ENCODE data around the gene CST7.

CST7 gene

DNA sequence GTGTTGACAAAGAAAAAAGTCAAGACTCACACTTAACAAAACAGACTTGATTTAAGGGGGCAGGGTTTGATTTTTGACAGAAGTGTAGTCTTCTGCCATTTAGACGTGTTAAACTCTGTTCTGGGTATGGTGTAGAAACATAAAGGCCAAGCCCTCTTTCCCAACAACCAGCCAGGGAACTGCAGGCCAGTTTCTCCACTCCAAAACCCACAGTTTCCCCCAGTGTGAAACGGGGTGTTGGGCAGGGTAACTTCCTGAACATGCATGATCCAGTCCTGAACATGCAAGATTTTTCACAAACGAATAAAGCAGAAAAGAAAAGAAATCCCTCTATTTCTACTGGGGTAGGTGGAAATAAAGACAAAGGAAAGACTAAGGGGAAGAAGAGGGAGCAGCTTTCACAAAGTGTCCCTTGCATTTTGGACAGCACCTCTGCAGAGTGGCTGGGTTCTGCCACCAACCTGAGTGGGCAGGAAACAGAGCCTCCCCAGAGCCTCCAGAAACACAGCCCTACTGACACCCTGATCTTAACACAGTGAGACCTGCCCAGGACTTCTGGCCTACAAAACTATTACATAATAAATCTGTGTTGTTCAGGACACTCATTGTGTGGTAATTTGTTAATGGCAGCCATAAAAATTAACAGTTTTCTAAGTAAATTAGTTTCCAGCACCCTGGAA is 36.0 kb downstream of the CST7 start:
- in situ Hi-C loops (cut with HindIII; ENCODE audit: low pct_ligation_motif_present, low sequenced_read_pairs) = no loop called here
- TF ChIP-seq, protein P1, sequence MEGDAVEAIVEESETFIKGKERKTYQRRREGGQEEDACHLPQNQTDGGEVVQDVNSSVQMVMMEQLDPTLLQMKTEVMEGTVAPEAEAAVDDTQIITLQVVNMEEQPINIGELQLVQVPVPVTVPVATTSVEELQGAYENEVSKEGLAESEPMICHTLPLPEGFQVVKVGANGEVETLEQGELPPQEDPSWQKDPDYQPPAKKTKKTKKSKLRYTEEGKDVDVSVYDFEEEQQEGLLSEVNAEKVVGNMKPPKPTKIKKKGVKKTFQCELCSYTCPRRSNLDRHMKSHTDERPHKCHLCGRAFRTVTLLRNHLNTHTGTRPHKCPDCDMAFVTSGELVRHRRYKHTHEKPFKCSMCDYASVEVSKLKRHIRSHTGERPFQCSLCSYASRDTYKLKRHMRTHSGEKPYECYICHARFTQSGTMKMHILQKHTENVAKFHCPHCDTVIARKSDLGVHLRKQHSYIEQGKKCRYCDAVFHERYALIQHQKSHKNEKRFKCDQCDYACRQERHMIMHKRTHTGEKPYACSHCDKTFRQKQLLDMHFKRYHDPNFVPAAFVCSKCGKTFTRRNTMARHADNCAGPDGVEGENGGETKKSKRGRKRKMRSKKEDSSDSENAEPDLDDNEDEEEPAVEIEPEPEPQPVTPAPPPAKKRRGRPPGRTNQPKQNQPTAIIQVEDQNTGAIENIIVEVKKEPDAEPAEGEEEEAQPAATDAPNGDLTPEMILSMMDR (IDR thresholded peaks at IDR 0.05; ENCODE audit: low read depth, low read length, missing control alignments) = no peak
- Histone ChIP-seq H3K4me3 (ENCODE audit: low read depth, low read length) (no peak overlapping the region), H3K27ac (no peak overlapping the region), H3K27me3 (replicated peaks) (no peaks in the 10 kb centered on the region), H3K36me3 (replicated peaks) (peaks cover 15% of the 10 kb centered on the region)
- DNase-seq = no peak

DNA sequence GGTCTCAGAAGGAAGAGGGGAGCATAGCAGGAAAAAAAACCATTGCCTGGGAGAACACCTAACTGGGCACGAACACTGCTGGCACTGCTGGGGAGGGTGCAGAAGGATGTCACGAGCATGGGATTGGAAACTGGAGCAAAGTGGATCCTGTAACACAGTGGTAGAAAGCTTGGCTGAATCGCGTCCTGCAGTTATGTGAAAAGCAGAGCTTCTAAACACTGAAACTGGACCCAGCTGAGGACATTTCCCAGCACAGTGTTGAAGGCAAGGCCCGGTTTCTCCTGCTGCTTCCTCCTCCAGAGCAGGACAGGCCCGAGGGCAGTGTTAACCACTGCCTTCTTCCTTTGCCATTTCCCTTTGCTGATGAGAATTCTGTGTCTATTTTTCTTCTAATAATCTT is 36.7 kb downstream of the CST7 start:
- no peak overlapping the region for H3K27ac ChIP-seq
- no peak for DNase-seq
- TF ChIP-seq, protein P1 (IDR thresholded peaks at IDR 0.05; ENCODE audit: low read depth, low read length, missing control alignments) = no peak
- no peaks in the 10 kb centered on the region for H3K27me3 ChIP-seq (replicated peaks)
- H3K4me3 ChIP-seq (ENCODE audit: low read depth, low read length) = no peak overlapping the region
- peaks cover 8% of the 10 kb centered on the region for H3K36me3 ChIP-seq (replicated peaks)
- in situ Hi-C loops (cut with HindIII; ENCODE audit: low pct_ligation_motif_present, low sequenced_read_pairs) = no loop called here

DNA sequence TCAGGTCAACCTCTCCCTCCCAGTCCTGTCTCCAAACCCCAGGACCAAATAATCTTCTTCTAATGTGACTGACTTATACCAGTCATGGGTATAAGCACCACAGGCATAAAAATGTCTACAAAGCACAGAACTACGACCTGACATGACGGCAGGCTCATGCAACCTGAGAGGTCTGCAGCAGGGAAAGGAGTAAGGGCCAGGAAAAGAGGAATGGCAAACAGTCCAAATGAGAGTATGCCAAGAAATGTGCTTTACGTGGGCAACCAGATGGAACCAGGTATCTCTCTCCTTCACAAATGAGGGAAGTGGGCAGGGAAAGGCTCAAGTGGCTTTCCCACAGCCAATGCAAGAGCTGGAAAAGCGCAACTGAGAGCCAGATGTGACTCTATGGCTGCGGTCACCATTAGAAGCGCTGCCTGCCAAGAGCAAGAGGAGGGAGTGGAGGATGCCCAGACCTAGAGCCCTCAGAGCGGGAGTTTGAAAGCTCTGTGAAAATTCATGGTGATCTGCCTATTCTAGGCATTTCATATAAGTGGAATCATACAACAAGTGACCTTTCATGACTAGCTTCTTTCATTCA is 37.5 kb downstream of the CST7 start:
- Histone ChIP-seq H3K27me3 (replicated peaks) (no peaks in the 10 kb centered on the region), H3K27ac (no peak overlapping the region), H3K4me3 (ENCODE audit: low read depth, low read length) (no peak overlapping the region), H3K36me3 (replicated peaks) (peaks cover 2% of the 10 kb centered on the region)
- in situ Hi-C loops (cut with HindIII; ENCODE audit: low pct_ligation_motif_present, low sequenced_read_pairs) = no loop called here
- no peak for DNase-seq
- TF ChIP-seq, protein P1 (IDR thresholded peaks at IDR 0.05; ENCODE audit: low read depth, low read length, missing control alignments) = no peak

DNA sequence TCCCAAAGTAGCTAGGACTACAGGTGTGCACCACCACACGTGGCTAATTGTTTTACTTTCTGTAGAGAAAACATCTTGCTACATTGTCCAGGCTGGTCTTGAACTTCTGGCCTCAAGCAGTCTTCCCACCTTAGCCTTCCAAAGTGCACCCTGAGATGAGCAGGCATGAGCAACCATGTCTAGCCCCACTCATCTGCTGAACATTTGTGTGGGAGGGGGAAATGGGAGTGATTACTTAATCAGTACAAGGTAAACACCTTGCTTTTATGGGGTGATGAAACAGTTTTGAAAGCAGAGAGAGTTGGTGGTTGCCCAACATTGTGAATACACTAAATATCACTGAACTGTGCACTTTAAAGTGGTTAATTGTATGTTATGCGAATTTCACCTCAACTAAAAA is 38.2 kb downstream of the CST7 start:
- in situ Hi-C loops (cut with HindIII; ENCODE audit: low pct_ligation_motif_present, low sequenced_read_pairs) = no loop called here
- Histone ChIP-seq H3K27me3 (replicated peaks) (no peaks in the 10 kb centered on the region), H3K27ac (no peak overlapping the region), H3K36me3 (replicated peaks) (peaks cover 2% of the 10 kb centered on the region), H3K4me3 (ENCODE audit: low read depth, low read length) (no peak overlapping the region)
- DNase-seq = no peak
- TF ChIP-seq, protein P1 (IDR thresholded peaks at IDR 0.05; ENCODE audit: low read depth, low read length, missing control alignments) = no peak

DNA sequence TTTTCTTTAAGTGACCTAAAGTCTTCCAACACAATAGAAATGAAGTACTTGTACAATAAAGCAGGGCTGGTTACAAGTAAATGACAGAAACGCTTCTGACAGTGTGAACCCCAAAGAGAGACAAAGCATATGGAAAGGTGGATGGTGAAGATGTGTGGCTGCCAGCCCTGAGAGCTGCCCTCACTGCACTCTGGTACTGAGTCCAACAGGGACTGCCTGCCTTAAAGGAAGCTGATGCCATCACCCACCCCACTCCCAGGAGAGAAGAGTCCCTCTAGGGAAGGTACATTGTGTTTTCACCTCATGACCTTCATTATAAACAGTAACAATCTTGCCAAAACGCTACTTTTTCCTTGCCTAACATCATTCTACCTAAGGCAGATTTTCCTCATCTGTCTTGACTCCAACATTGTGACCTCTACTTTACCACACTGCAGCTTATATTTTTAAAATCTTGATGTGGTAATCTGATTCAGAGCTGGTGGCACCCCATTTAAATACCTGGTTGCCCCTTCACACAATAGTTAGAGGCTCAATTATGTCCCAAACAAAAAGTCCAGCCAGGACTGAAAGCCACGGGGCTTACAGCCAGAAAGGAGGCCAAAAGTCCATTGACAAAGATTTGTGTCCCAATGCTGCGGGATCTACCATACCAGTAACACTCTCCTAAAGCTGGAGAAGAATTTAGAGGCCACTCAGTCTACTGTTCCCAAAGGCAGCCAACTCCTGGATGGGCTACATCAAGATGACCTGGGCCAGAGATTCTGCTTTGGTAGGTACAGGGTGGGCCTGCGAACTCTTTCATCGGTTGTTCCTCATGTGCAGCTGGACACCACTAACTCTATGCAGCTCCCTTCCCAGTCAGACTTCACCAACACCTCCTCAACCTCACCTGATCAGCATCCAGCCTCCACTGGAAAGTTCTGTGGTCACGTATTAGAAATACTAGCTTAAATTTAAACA is 39.1 kb downstream of the CST7 start:
- H3K36me3 ChIP-seq (replicated peaks) = no peaks in the 10 kb centered on the region
- H3K27ac ChIP-seq = no peak overlapping the region
- no peak overlapping the region for H3K4me3 ChIP-seq (ENCODE audit: low read depth, low read length)
- no peaks in the 10 kb centered on the region for H3K27me3 ChIP-seq (replicated peaks)
- TF ChIP-seq, protein P1 (IDR thresholded peaks at IDR 0.05; ENCODE audit: low read depth, low read length, missing control alignments) = no peak
- DNase-seq = no peak
- in situ Hi-C loops (cut with HindIII; ENCODE audit: low pct_ligation_motif_present, low sequenced_read_pairs) = no loop called here

All from brain microvascular endothelial cell (primary cell).